Measurements from ENCODE around the gene TARM1. TPM values are rescaled to one million over a fixed set of nuclear protein-coding genes. Genes with fewer than 3 reads are reported as not detected.
"Not testable (repeated sequence)": the region's sequence is repeated elsewhere in the genome, so short reads cannot be mapped to it uniquely, and the experiment has no call there.

The TARM1 gene
- total RNA-seq, 1 donor from 2014 or later = not detected

- not testable (repeated sequence) for DNase-seq (ENCODE audit: low read depth in 2 of 2)
These were observed 18.7 kb upstream of the TARM1 start for GRCh38 chr19:54099903-54100255.

GRCh38 chr19:54099190-54099902 is 18.2 kb upstream of the TARM1 start:
- no peak for DNase-seq (ENCODE audit: low read depth in 2 of 2)

GRCh38 chr19:54096617-54097106 is 15.5 kb upstream of the TARM1 start:
- DNase-seq (ENCODE audit: low read depth in 2 of 2) = peak in 1 of 2 donors; percentile 14

- DNase-seq (ENCODE audit: low read depth in 2 of 2) = peak in 1 of 2 donors; percentile 50
These were observed 14.9 kb upstream of the TARM1 start for GRCh38 chr19:54095859-54096616.

- DNase-seq (ENCODE audit: low read depth in 2 of 2) = no peak
These were observed 14.1 kb upstream of the TARM1 start for GRCh38 chr19:54095136-54095858.

DNA sequence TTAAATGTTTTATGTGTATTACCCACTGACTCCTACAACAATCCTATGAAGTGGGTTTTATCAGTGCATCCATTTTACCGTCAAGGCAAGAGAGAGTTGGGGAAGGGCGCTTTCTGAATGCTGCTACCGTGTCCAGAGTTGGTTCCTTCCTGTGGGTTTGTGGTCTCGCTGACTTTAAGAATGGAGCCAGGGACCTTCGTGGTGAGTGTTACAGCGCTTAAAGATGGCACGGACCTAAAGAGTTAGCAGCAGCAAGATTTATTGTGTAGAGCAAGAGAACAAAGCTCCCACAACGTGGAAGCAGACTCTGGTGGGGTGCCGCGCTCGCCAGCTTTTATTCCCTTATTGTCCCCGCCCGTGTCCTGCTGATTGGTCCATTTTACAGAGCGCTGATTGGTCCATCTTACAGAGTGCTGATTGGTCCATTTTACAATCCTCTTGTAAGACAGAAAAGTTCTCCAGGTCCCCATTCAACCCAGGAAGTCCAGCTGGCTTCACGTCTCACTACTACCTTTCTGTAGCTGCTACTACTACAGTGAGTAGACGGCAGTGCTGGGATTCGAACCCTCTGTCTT is 13.3 kb upstream of the TARM1 start:
- DNase-seq (ENCODE audit: low read depth in 2 of 2) = no peak

GRCh38 chr19:54084410-54084809 is 3.2 kb upstream of the TARM1 start:
- DNase-seq (ENCODE audit: low read depth in 2 of 2) = no peak

GRCh38 chr19:54077334-54077733 is 3.8 kb downstream of the TARM1 start:
- DNase-seq (ENCODE audit: low read depth in 2 of 2) = no peak

GRCh38 chr19:54074851-54075250 is 6.3 kb downstream of the TARM1 start:
- DNase-seq (ENCODE audit: low read depth in 2 of 2) = no peak

GRCh38 chr19:54073829-54074228 is 7.3 kb downstream of the TARM1 start:
- DNase-seq (ENCODE audit: low read depth in 2 of 2) = no peak

DNA sequence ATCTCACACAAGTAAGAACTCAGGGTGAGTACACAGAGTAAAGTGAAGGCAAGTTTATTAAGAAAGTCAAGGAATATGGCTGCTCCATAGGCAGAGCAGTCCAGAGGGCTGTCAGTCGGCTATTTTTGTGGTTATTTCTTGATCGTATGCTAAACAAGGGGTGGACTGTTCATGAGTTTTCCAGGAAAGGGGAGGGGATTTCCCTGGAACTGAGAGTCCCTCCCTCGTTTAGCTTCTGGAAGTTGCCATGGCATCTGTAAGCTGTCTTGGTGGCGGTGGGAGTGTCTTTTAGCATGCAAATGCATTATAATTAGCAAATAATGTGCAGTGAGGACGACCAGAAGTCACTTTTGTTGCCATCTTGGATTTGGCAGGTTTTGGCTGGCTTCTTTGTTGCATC is 11.7 kb downstream of the TARM1 start:
- DNase-seq (ENCODE audit: low read depth in 2 of 2) = no peak

DNA sequence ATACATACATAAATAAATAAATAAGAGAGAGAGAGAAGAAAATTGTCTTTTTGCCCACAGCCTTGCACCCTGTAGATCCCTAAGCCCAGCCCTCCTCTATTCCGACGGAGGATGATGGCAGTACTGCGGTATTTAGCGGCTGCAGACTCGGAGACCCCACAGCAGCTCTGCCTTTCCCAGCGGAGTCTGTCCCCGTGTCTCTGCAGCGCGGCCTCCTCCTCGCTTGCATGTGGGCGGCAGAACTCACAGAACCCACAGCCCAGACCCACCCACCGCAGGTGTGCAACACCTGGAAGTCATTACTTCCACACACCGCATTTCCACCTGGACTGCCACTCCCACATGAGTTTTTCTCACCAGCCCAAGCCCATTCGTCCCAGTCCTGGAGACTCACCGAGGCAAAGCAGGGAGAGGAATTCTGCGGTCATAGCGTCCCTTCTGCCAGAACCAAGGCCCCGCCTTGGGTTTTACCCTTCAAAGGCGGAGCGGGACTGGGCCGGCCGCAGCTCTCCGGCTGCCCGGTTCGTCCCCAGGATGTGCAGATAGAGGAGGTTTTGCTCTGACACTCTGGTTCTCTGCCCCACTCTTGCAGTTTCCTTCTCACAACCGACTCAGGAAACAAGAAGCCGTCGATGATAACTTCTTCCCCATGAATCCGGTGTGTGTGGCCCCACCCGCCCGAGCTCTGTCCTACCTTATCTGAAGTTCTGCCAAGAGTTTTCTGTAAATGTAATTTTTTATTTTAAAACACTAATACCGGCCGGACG is 17.6 kb downstream of the TARM1 start, which contains the start of gene VSTM1:
Gene VSTM1, minus strand, starts transcription at position 548 of the 767 bp plus-strand sequence. Its CDS starts 120 bp downstream, at position 428.
- no peak for DNase-seq (ENCODE audit: low read depth in 2 of 2)

DNA sequence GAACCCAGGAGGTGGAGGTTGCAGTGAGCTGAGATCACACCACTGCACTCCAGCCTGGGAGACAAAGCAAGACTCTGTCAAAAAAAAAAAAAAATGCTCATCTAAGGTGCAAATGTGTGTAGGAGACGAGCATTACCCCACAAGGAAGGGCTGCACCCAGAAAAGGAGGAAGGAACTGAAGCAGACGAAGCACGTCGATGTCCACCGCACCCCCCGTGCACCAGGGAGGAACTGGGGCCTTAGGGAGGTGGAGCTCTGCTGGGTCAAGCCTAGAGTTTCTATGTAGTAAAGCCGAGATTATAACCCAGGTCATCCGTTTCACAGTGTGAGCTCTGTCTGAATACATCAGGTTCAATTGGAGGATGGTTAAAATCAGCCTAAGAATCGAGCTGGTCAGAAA is 18.5 kb downstream of the TARM1 start:
- DNase-seq (ENCODE audit: low read depth in 2 of 2) = no peak

DNA sequence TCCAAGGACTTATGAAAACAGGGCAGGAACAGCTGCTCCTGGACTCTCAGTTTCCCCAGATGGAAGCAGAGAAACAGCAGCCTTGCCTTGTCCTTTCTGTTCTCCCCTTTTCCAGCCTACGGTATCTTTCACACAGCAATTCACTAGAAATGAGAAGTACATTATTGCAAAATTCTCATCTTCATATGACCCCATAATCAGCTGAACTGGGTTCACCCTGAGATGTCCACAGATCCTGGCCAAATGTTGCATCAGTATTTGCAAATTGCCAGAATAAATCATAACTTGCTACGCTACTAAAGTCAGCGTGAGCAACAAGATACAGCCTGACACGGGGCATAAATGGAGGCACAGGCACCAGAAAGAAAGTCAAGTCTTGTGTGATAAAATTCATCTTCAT is 33.5 kb downstream of the TARM1 start:
- DNase-seq (ENCODE audit: low read depth in 2 of 2) = no peak

GRCh38 chr19:54045771-54046170 is 35.4 kb downstream of the TARM1 start:
- DNase-seq (ENCODE audit: low read depth in 2 of 2) = no peak

GRCh38 chr19:54042989-54043388 is 38.2 kb downstream of the TARM1 start:
- no peak for DNase-seq (ENCODE audit: low read depth in 2 of 2)

- no peak for DNase-seq (ENCODE audit: low read depth in 2 of 2)
These were observed 39.1 kb downstream of the TARM1 start for GRCh38 chr19:54041969-54042606.

DNA sequence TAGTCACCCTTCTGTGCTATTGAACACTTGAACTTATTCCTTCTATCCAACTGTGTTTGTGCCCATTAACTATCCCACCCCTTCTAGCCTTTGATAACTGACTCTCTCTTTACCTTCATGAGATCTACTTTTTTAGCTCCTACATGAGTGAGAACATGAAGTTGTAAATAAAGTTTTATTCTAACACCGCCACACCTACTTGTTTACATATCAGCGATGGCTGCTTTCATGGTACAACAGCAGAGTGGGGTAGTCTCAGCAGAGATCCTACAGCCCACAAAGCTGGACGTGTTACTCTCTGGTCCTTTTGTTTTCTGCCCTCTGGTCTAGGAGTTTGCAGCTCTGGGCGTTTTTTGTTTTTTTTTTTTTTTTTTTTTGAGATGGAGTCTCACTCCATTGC is 41.2 kb downstream of the TARM1 start:
- DNase-seq (ENCODE audit: low read depth in 2 of 2) = no peak

GRCh38 chr19:54036542-54036941 is 44.6 kb downstream of the TARM1 start:
- not testable (repeated sequence) for DNase-seq (ENCODE audit: low read depth in 2 of 2)

All from dermis microvascular lymphatic vessel endothelial cell (primary cell).